Measurements from ENCODE around the gene TXNDC12. TPM values are rescaled to one million over a fixed set of nuclear protein-coding genes. Genes with fewer than 3 reads are reported as not detected.

The TXNDC12 gene
- total RNA-seq, 4 donors from 2014 or later = 22.5 to 37.0 (median 30.0) TPM

GRCh38 chr1:52057876-52058415 is 3.0 kb upstream of the TXNDC12 start:
- intact Hi-C loops (cut with DNase I; ENCODE audit: low total_unique reads) = no loop called here
- WGBS, 2 donors = 55 to 70% methylated on average over 1 of the region's 1 CpG
- no peak overlapping the region for H3K4me3 ChIP-seq (ENCODE audit: low read depth, poor library complexity, severe bottlenecking)
- TF ChIP-seq CTCF (IDR thresholded peaks at IDR 0.05) = no peak
- DNase-seq (ENCODE audit: low spot score in 2 of 2) = no peak

- 0 to 8% methylated on average over 1 of the region's 1 CpG for WGBS, 2 donors
- TF ChIP-seq CTCF (IDR thresholded peaks at IDR 0.05) (no peak), POLR2A (IDR thresholded peaks at IDR 0.05) (no peak)
- intact Hi-C loops (cut with DNase I; ENCODE audit: low total_unique reads) = no loop called here
- no peak overlapping the region for H3K4me3 ChIP-seq (ENCODE audit: low read depth, poor library complexity, severe bottlenecking)
- DNase-seq (ENCODE audit: low spot score in 2 of 2) = no peak
Observed at GRCh38 chr1:52057255-52057654, 2.3 kb upstream of the TXNDC12 start.

GRCh38 chr1:52056937-52057231 is 1.9 kb upstream of the TXNDC12 start:
- no peak for DNase-seq (ENCODE audit: low spot score in 2 of 2)
- H3K4me3 ChIP-seq (ENCODE audit: low read depth, poor library complexity, severe bottlenecking) = peak overlapping the region; percentile 96
- TF ChIP-seq CTCF (IDR thresholded peaks at IDR 0.05) (no peak), POLR2A (IDR thresholded peaks at IDR 0.05) (no peak)
- intact Hi-C loops (cut with DNase I; ENCODE audit: low total_unique reads) = no loop called here
- 0 to 3% methylated on average over 4 of the region's 4 CpGs for WGBS, 2 donors

- TF ChIP-seq POLR2A (IDR thresholded peaks at IDR 0.05) (peak in 1 of 2 donors; percentile 27), CTCF (IDR thresholded peaks at IDR 0.05) (no peak)
- DNase-seq (ENCODE audit: low spot score in 2 of 2) = peak; percentile 96 to 99
- WGBS, 2 donors = 0% methylated on average over 43 to 54 of the region's 54 CpGs
- peak within 1 kb of the TSS; percentile 96 for H3K4me3 ChIP-seq (ENCODE audit: low read depth, poor library complexity, severe bottlenecking)
- intact Hi-C loops (cut with DNase I; ENCODE audit: low total_unique reads) = no loop called here
Observed at GRCh38 chr1:52056163-52056936, 1.4 kb upstream of the TXNDC12 start, which contains the start of gene BTF3L4. TSS of gene BTF3L4 (plus strand) at chr1:52056295. CDS start at chr1:52059848, 3,553 bp downstream.

- no peak for TF ChIP-seq CTCF (IDR thresholded peaks at IDR 0.05)
- TF ChIP-seq POLR2A (IDR thresholded peaks at IDR 0.05) = no peak
- H3K4me3 ChIP-seq (ENCODE audit: low read depth, poor library complexity, severe bottlenecking) = peak overlapping the region; percentile 81
- 0 to 1% methylated on average over 12 of the region's 12 CpGs for WGBS, 2 donors
- no peak for DNase-seq (ENCODE audit: low spot score in 2 of 2)
- intact Hi-C loops (cut with DNase I; ENCODE audit: low total_unique reads) = no loop called here
Observed at GRCh38 chr1:52055866-52056162, 823 bp upstream of the TXNDC12 start.

Data from lower leg skin (tissue), 4 donors.